ENCODE results near the gene CHRFAM7A.
"Not testable (repeated sequence)": the region's sequence is repeated elsewhere in the genome, so short reads cannot be mapped to it uniquely, and the experiment has no call there.

DNA sequence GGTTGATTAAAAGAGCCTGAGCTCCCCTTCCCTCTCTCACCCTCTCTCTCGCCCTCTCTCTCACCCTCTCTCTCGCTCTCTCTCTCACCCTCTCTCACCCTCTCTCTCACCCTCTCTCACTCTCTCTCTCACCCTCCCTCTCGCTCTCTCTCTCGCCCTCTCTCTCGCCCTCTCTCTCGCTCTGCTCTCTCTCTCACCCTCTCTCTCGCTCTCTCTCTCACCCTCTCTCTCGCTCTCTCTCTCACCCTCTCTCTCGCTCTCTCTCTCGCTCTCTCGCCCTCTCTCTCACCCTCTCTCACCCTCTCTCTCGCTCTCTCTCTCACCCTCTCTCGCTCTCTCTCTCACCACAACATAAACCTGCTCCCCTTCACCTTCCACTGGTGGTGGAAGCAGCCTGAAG lies 67.2 kb downstream of the CHRFAM7A start:
- not testable (repeated sequence) for TF ChIP-seq POLR2A, POLR2AphosphoS5 (IDR thresholded peaks at IDR 0.05)
- TF ChIP-seq, protein P1, sequence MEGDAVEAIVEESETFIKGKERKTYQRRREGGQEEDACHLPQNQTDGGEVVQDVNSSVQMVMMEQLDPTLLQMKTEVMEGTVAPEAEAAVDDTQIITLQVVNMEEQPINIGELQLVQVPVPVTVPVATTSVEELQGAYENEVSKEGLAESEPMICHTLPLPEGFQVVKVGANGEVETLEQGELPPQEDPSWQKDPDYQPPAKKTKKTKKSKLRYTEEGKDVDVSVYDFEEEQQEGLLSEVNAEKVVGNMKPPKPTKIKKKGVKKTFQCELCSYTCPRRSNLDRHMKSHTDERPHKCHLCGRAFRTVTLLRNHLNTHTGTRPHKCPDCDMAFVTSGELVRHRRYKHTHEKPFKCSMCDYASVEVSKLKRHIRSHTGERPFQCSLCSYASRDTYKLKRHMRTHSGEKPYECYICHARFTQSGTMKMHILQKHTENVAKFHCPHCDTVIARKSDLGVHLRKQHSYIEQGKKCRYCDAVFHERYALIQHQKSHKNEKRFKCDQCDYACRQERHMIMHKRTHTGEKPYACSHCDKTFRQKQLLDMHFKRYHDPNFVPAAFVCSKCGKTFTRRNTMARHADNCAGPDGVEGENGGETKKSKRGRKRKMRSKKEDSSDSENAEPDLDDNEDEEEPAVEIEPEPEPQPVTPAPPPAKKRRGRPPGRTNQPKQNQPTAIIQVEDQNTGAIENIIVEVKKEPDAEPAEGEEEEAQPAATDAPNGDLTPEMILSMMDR (IDR thresholded peaks at IDR 0.05), result not testable (repeated sequence)

Measured in upper lobe of left lung (tissue), 4 donors.